Vagina (tissue), 2 donors: ENCODE data around the gene SLC1A1.

Experiments used
- CTCF ChIP-seq, 3 experiments: fragments of 450-650 bp in 2 of 3; fragments of 200-600 bp in 1 of 3; sonication (generic) in 1 of 3; IDR thresholded peaks; one replicate each; pipeline ENCODE4 v1.5.1; 2017 to 2019; ENCODE audit warnings: antibody characterized with exemption in 3 of 3, mild to moderate bottlenecking in 2 of 3, moderate library complexity in 2 of 3
- POLR2A ChIP-seq, 2 donors: fragments of 450-650 bp; IDR thresholded peaks; one replicate each; pipeline ENCODE4 v1.6.1; 2017; ENCODE audit warnings: antibody characterized with exemption in 2 of 2, mild to moderate bottlenecking in 2 of 2, moderate library complexity in 2 of 2

DNA sequence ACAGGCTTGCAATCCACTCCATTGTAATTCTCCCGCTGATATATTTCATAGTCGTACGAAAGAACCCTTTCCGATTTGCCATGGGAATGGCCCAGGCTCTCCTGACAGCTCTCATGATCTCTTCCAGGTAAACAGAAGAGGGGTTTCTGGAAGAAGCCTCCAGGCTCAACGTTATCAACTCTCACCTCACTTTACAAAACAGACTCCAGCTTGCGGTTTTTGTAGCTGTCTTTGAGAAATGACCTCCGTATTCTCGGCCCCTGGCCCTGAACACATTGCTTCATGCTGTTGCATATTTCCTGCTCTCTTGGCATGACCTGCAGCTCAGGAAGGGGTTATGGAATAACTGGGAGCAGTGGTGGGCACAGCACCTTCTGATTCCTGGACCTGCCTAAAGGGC, 85.7 kb downstream of the SLC1A1 start:
- no peak for TF ChIP-seq CTCF (IDR thresholded peaks at IDR 0.05)
- TF ChIP-seq POLR2A (IDR thresholded peaks at IDR 0.05): no peak
